GM12891 (cell line): ENCODE data around the gene DNAH10.
A peak's percentile ranks its signal among the peaks of the same experiment; 100 is the strongest.

Experiments used
- PAX5 ChIP-seq: IDR thresholded peaks from 2 replicates; pipeline ENCODE4 v1.6.1; 2011; ENCODE audit warnings: low read length, moderate library complexity, mild to moderate bottlenecking; ENCODE audit not compliant: insufficient read depth, severe bottlenecking
- POLR2A ChIP-seq: IDR thresholded peaks from 2 replicates; pipeline ENCODE4 v1.6.1; 2011; ENCODE audit warnings: low read depth, low read length, control low read depth
- POLR2AphosphoS5 ChIP-seq: IDR thresholded peaks from 2 replicates; pipeline ENCODE4 v1.6.1; 2011; ENCODE audit warnings: low read depth, low read length, control low read depth
- POU2F2 ChIP-seq: IDR thresholded peaks from 2 replicates; pipeline ENCODE4 v1.6.1; 2011; ENCODE audit warnings: low read depth, mild to moderate bottlenecking, control low read depth, low read length, moderate library complexity
- SPI1 ChIP-seq: IDR thresholded peaks from 2 replicates; pipeline ENCODE4 v1.6.1; 2011; ENCODE audit warnings: low read depth, low read length, control low read depth
- TAF1 ChIP-seq: IDR thresholded peaks from 2 replicates; pipeline ENCODE4 v1.6.1; 2011; ENCODE audit warnings: low read depth, low read length, control low read depth

DNA sequence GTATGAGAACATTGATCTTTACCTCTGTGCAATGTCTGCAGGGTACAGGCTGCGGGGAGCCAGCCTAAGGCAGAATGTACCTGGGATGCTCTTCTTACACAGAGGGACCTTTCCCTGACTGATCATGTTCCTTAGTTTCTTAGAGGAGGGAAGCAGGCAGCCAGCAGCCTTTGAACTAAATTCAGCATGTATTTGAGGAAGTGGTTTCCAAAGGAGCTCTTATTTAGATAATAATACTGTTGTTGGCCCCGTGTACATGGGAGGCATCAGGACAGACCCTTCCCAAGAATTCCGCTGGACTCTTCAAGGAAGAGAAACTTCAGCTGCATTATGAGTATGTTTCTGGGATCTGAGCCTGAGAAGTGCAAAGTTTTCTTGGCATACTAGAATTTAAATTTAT, 111.7 kb downstream of the DNAH10 start:
- TF ChIP-seq TAF1 (no peak), POLR2A (no peak), POLR2AphosphoS5 (no peak), SPI1 (0 out of 2 replicates have a peak, but pooled peaks have one; percentile 5), POU2F2 (no peak), PAX5 (no peak)
